Brain microvascular endothelial cell (primary cell): ENCODE results near the gene DENND1A.
"Not testable (repeated sequence)": the region's sequence is repeated elsewhere in the genome, so short reads cannot be mapped to it uniquely, and the experiment has no call there.

Experiments used
- DNase-seq: peaks from one replicate; pipeline ENCODE4 v3.0.0-alpha.2; 2020
- H3K27ac ChIP-seq: fragments of 250-450 bp; sonication (Bioruptor Pico); 2 replicates; pipeline ENCODE4 v1.5.1; 2020; ENCODE audit warnings: mild to moderate bottlenecking, moderate library complexity
- H3K27me3 ChIP-seq: fragments of 250-450 bp; sonication (Bioruptor Pico); replicated peaks from 2 replicates; pipeline ENCODE4 v1.5.1; 2020; ENCODE audit warnings: mild to moderate bottlenecking
- H3K36me3 ChIP-seq: fragments of 250-450 bp; sonication (Bioruptor Pico); replicated peaks from 2 replicates; pipeline ENCODE4 v1.5.1; 2020; ENCODE audit warnings: mild to moderate bottlenecking
- H3K4me3 ChIP-seq: 2 replicates; pipeline ENCODE4 v1.5.1; 2011; ENCODE audit warnings: low read depth, mild to moderate bottlenecking, control low read depth, low read length, moderate library complexity
- in situ Hi-C: cut with HindIII; loops from 2 replicates; pipeline ENCODE4 v1.10.0; 2017; ENCODE audit warnings: low sequenced_read_pairs, low pct_ligation_motif_present
- TF ChIP-seq, protein P1 (sequence below): IDR thresholded peaks from 2 replicates; pipeline ENCODE4 v1.5.1; 2011; ENCODE audit warnings: low read depth, mild to moderate bottlenecking, moderate library complexity, low read length, control low read depth, inconsistent platforms; ENCODE audit errors: missing control alignments

DENND1A gene

DNA sequence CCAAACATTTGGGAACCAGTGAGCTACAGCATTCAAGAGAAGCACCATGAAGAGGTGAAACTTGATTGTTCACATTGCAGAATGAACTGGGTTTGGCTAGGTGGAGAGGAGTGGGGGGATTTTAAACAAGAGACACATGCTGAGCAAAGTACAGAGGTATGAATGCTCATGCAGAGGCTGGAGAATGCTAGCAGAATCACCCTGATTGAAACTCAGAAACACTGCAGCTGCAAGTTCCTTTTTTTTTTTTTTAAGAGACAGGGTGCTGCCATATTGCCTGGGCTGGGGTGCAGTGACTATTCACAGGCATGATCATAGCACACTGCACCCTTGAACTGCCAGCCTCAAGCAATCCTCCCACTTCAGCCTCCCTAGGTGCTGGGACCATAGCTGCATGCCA is 35.1 kb downstream of the DENND1A start:
- no peak overlapping the region for H3K4me3 ChIP-seq
- DNase-seq, result no peak
- no peaks in the 10 kb centered on the region for H3K27me3 ChIP-seq
- in situ Hi-C loops, result no loop called here
- no peak overlapping the region for H3K27ac ChIP-seq
- TF ChIP-seq, protein P1, sequence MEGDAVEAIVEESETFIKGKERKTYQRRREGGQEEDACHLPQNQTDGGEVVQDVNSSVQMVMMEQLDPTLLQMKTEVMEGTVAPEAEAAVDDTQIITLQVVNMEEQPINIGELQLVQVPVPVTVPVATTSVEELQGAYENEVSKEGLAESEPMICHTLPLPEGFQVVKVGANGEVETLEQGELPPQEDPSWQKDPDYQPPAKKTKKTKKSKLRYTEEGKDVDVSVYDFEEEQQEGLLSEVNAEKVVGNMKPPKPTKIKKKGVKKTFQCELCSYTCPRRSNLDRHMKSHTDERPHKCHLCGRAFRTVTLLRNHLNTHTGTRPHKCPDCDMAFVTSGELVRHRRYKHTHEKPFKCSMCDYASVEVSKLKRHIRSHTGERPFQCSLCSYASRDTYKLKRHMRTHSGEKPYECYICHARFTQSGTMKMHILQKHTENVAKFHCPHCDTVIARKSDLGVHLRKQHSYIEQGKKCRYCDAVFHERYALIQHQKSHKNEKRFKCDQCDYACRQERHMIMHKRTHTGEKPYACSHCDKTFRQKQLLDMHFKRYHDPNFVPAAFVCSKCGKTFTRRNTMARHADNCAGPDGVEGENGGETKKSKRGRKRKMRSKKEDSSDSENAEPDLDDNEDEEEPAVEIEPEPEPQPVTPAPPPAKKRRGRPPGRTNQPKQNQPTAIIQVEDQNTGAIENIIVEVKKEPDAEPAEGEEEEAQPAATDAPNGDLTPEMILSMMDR, result no peak
- H3K36me3 ChIP-seq, result no peaks in the 10 kb centered on the region

DNA sequence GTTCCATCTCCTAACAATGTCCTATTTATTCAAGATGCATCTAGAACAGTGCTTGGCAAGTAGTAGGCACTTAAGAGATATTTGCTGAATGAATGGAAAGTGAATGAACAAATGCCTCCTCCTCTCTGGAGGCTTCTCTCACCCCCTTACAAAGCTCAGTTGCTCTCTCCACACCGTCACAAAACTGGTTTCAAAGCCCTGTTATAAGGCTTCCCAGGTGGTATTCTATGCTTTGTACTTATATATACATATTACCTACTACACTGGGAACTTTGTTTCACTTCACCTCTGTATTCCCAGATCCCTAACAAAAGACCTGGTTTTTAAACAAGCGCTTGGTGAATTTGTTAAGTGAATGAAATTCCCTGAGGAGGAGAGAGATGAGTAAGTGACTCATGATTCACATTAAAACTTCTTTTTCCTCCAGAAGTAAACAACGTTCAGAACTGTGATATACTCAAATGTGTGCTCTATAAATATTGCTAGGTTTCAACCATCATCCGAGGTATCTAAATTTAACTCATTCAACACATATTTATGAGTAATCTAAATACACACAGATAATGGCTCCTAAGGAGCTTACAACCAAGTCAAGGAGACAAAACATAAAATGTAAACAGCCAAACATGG is 36.0 kb downstream of the DENND1A start:
- Histone ChIP-seq H3K36me3 (no peaks in the 10 kb centered on the region), H3K27ac (no peak overlapping the region), H3K27me3 (no peaks in the 10 kb centered on the region), H3K4me3 (no peak overlapping the region)
- DNase-seq, result no peak
- TF ChIP-seq, protein P1, result no peak
- in situ Hi-C loops, result no loop called here

DNA sequence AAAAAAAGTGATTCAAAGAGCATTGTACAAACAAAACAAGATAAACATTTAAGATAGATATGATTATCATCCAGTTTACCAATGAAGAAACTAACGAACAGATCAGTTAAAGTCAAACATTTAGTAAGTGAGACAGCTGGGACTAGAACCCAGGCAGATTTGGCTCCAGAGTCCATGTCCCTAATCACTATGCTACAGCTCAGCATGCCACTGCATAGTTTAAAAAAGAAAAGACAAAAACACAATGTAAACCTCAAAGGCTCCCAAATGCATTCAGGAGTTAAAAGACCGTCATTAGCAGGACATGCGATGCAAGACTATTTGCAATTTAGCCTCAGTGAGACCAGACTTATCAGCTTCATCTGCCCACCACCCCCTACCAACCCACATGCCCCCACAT is 36.8 kb downstream of the DENND1A start:
- DNase-seq, result no peak
- TF ChIP-seq, protein P1, result no peak
- Histone ChIP-seq H3K36me3 (no peaks in the 10 kb centered on the region), H3K27me3 (no peaks in the 10 kb centered on the region), H3K4me3 (no peak overlapping the region), H3K27ac (no peak overlapping the region)
- in situ Hi-C loops, result no loop called here

DNA sequence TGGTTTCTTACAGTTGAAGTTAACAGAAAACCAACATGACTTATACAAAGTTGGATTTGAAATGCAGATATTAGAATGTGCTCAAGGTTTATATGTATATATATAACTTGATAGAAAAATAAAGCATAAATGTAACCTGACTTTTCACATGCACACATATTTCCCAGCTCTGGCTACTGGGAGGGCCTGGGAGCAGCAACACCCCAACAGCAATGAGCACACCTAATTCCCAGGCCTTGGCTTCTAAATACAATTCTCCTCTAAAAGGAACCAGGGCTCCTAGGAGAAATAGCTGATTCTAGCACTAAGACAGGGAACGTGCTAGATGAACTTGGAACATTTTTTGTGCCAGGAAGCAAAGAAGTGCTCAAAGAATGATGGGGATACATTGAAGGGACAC is 42.1 kb downstream of the DENND1A start:
- Histone ChIP-seq H3K36me3 (no peaks in the 10 kb centered on the region), H3K27me3 (no peaks in the 10 kb centered on the region), H3K4me3 (no peak overlapping the region), H3K27ac (no peak overlapping the region)
- DNase-seq, result no peak
- TF ChIP-seq, protein P1, result no peak
- in situ Hi-C loops, result no loop called here

DNA sequence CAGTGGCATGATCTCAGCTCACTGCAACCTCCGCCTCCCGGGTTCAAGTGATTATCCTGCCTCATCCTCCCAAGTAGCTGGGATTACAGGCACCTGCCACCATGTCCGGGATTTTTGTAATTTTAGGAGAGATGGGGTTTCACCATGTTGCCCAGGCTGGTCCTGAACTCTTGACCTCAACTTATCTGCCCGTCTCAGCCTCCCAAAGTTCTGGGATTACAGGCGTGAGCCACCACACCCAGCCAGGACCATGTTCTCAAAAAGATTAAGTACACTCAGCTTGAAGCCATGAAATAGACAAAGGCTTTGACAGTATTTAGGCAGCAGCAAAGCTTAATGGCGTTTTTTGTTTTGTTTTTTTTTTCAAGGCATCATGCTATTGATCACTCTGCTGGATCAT is 44.1 kb downstream of the DENND1A start:
- H3K4me3 ChIP-seq, in situ Hi-C loops, H3K36me3 ChIP-seq, DNase-seq, H3K27ac ChIP-seq, H3K27me3 ChIP-seq: not testable (repeated sequence)

DNA sequence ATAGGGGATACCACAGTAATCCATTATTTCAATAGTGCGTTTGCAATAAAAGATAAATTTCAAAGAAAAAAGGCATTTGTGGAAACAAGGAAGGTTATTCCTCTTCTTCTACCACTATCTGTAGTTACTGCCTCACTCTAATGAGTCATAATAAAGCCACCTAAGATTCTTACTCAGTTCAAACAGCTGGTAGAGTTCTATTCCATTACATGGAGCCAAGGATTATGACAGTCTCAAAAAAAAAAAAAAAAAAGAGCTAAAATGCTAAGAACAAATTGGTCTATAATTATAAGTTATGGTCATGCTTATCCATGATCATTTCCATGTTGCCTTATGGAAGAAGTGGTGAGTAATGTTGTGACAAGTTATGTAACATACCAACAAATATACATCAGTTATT is 46.3 kb downstream of the DENND1A start:
- no peak overlapping the region for H3K4me3 ChIP-seq
- H3K27ac ChIP-seq, result no peak overlapping the region
- in situ Hi-C loops, result no loop called here
- TF ChIP-seq, protein P1, result no peak
- no peak for DNase-seq
- no peaks in the 10 kb centered on the region for H3K36me3 ChIP-seq
- no peaks in the 10 kb centered on the region for H3K27me3 ChIP-seq
